HepG2 (cell line): Measurements from ENCODE around the gene EPB41L3. TPM values are rescaled to one million over a fixed set of nuclear protein-coding genes. Genes with fewer than 3 reads are reported as not detected.

Source experiments
- ATAC-seq: fragments of 200-7000 bp; cut with Tn5 transposase; 3 replicates; pipeline ENCODE4 v1.9.1; 2020; ENCODE audit warnings: mild to moderate bottlenecking, moderate library complexity
- BruUV-seq: library from RNA; stranded (reverse); fragments of 400-500 nt; replicated peaks from 2 replicates; lab custom pipeline; 2021; lab: Mats Ljungman, UMichigan
- CTCF ChIA-PET: fragments of 300-600 bp; formaldehyde crosslinking; extraction: SDS; loops from one replicate; lab custom pipeline; 2021; ENCODE audit warnings: low total read pairs, inconsistent platforms, low intra/inter-chr PET ratio; lab: Yijun Ruan, JAX
- POLR2A ChIA-PET: fragments of 350-600 bp; sonication (Branson Sonifier 250); formaldehyde crosslinking; loops from one replicate; lab custom pipeline; 2020; ENCODE audit warnings: antibody characterized with exemption, inconsistent platforms; lab: Yijun Ruan, JAX
- DNase-seq: peaks from one replicate; pipeline ENCODE4 v3.0.0-alpha.2; 2015; ENCODE audit warnings: low spot score
- FAIRE-seq: peaks from 3 replicates; lab custom pipeline; 2011; peaks lifted over from hg19 to GRCh38; lab: Jason Lieb, UNC
- H2AFZ ChIP-seq: one replicate; pipeline ENCODE4 v1.6.1; 2011; ENCODE audit warnings: low read length, inconsistent platforms
- H3K27ac ChIP-seq: fragments of 300-600 bp; 3 replicates; pipeline ENCODE4 v1.8.0; 2011; ENCODE audit warnings: mixed run types, mild to moderate bottlenecking, mixed read lengths, low read length, inconsistent platforms; ENCODE audit not compliant: insufficient read depth; ENCODE audit errors: extremely low read length
- H3K27me3 ChIP-seq, 2 experiments: fragments of 200-600 bp in 1 of 2; 2 replicates in 1 of 2; 3 replicates in 1 of 2; pipeline versions ENCODE4 v1.6.0 to v1.8.0; 2011; ENCODE audit warnings: low read length in 2 of 2, mild to moderate bottlenecking in 2 of 2, moderate library complexity in 2 of 2, inconsistent platforms in 1 of 2; ENCODE audit not compliant: insufficient read depth in 2 of 2, control insufficient read depth in 1 of 2
- H3K36me3 ChIP-seq, 2 experiments: fragments of 200-600 bp in 1 of 2; replicated peaks in 1 of 2; 2 replicates in 1 of 2; 3 replicates in 1 of 2; pipeline versions ENCODE4 v1.5.1 to v1.8.0; 2011; ENCODE audit warnings: low read length in 2 of 2, inconsistent platforms in 1 of 2; ENCODE audit not compliant: insufficient read depth in 2 of 2, control insufficient read depth in 1 of 2
- H3K4me1 ChIP-seq: 2 replicates; pipeline ENCODE4 v1.5.1; 2012; ENCODE audit warnings: low read length, inconsistent platforms; ENCODE audit not compliant: insufficient read depth
- H3K4me2 ChIP-seq: 2 replicates; pipeline ENCODE4 v1.6.0; 2011; ENCODE audit warnings: low read depth, low read length, inconsistent platforms
- H3K4me3 ChIP-seq, 3 experiments: fragments of 200-600 bp in 1 of 3; sonication (generic), shearing (Covaris generic) in 1 of 3; replicated peaks in 1 of 3; 2 replicates each; pipeline ENCODE4 v1.5.1; 2011 to 2016; ENCODE audit warnings: low read length in 3 of 3, inconsistent platforms in 2 of 3, low read depth in 2 of 3, mild to moderate bottlenecking in 2 of 3, control low read depth in 1 of 3, mixed read lengths in 1 of 3; ENCODE audit not compliant: insufficient read depth in 1 of 3
- H3K79me2 ChIP-seq: one replicate; pipeline ENCODE4 v1.6.1; 2011; ENCODE audit warnings: low read length, inconsistent platforms; ENCODE audit not compliant: insufficient read depth
- H3K9ac ChIP-seq: 2 replicates; pipeline ENCODE4 v1.6.0; 2011; ENCODE audit warnings: mild to moderate bottlenecking, low read depth, low read length, inconsistent platforms; ENCODE audit not compliant: insufficient read depth
- H3K9me3 ChIP-seq: 2 replicates; pipeline ENCODE4 v1.5.1; 2012; ENCODE audit warnings: mild to moderate bottlenecking, low read length
- H4K20me1 ChIP-seq: 2 replicates; pipeline ENCODE4 v1.6.0; 2011; ENCODE audit warnings: inconsistent platforms, mild to moderate bottlenecking, low read length, moderate library complexity; ENCODE audit not compliant: insufficient read depth
- ARID3A ChIP-seq: IDR thresholded peaks from 2 replicates; pipeline ENCODE4 v1.6.1; 2012; ENCODE audit warnings: low read depth, low read length, improper control_type of control experiment
- DPF2 ChIP-seq: sonication (generic); formaldehyde crosslinking; IDR thresholded peaks from 2 replicates; pipeline ENCODE4 v1.4.0; 2020; ENCODE audit warnings: mild to moderate bottlenecking, low read depth, missing genetic modification reagents, borderline replicate concordance
- ERF ChIP-seq: IDR thresholded peaks from 2 replicates; pipeline ENCODE4 v1.6.1; 2018; ENCODE audit warnings: missing biosample characterization, missing genetic modification reagents
- JUNB ChIP-seq: sonication (generic); formaldehyde crosslinking; IDR thresholded peaks from 2 replicates; pipeline ENCODE4 v1.8.0; 2022; ENCODE audit warnings: missing genetic modification reagents, mild to moderate bottlenecking, borderline replicate concordance
- PAXIP1 ChIP-seq: sonication (generic); formaldehyde crosslinking; conservative IDR thresholded peaks from 2 replicates; pipeline ENCODE4 v1.4.0; 2020; ENCODE audit warnings: mild to moderate bottlenecking, missing genetic modification reagents, moderate library complexity
- SKIL ChIP-seq: sonication (generic); formaldehyde crosslinking; IDR thresholded peaks from 2 replicates; pipeline ENCODE4 v1.8.0; 2022; ENCODE audit warnings: missing genetic modification reagents, mild to moderate bottlenecking, moderate library complexity, borderline replicate concordance
- SNAPC4 ChIP-seq: sonication (generic); formaldehyde crosslinking; IDR thresholded peaks from 2 replicates; pipeline ENCODE4 v1.4.0; 2020; ENCODE audit warnings: mild to moderate bottlenecking, missing genetic modification reagents
- ZBTB38 ChIP-seq: sonication (generic); formaldehyde crosslinking; IDR thresholded peaks from 2 replicates; pipeline ENCODE4 v1.5.1; 2020; ENCODE audit warnings: mild to moderate bottlenecking, missing genetic modification reagents
- ZNF10 ChIP-seq: sonication (generic); formaldehyde crosslinking; IDR thresholded peaks from 2 replicates; pipeline ENCODE4 v1.4.0; 2020; ENCODE audit warnings: mild to moderate bottlenecking, low read depth, missing genetic modification reagents, borderline replicate concordance
- ZNF343 ChIP-seq: sonication (generic); formaldehyde crosslinking; IDR thresholded peaks from 2 replicates; pipeline ENCODE4 v1.4.0; 2020; ENCODE audit warnings: mild to moderate bottlenecking, missing genetic modification reagents
- ZNF501 ChIP-seq: sonication (generic); formaldehyde crosslinking; IDR thresholded peaks from 2 replicates; pipeline ENCODE4 v1.5.1; 2020; ENCODE audit warnings: mild to moderate bottlenecking, moderate library complexity, missing genetic modification reagents
- ZNF572 ChIP-seq: sonication (generic); formaldehyde crosslinking; IDR thresholded peaks from 2 replicates; pipeline ENCODE4 v1.5.1; 2020; ENCODE audit warnings: mild to moderate bottlenecking, missing genetic modification reagents
- WGBS: methylation state at CpG from one replicate; pipeline ENCODE4 v1.1.6; 2017; ENCODE audit warnings: low lambda C conversion rate; 5-methylcytosine and 5-hydroxymethylcytosine counted together
- in situ Hi-C: cut with HindIII; loops from 2 replicates; pipeline ENCODE4 v1.10.0; 2017; ENCODE audit warnings: low pct_unique_long_range_greater_than_20kb; ENCODE audit not compliant: extremely low pct_ligation_motif_present
- intact Hi-C: fragments of 100-400 bp; cut with micrococcal nuclease; formaldehyde crosslinking; loops from one replicate; pipeline ENCODE4 v1.10.0; 2022; ENCODE audit not compliant: unreplicated experiment
- polyA plus RNA-seq, 8 experiments: library from polyadenylated mRNA; depleted of rRNA in 3 of 8; stranded (reverse) in 7 of 8; unstranded in 1 of 8; fragments of >200 nt; fragmentation: Illumina TruSeq in 4 of 8; extraction: Trizol in 4 of 8; gene quantifications; 2 replicates each; pipeline versions ENCODE4 v1.2.1 to v1.2.3, GENCODE V29; 2011 to 2016; ENCODE audit warnings: low read depth in 4 of 8, missing spikeins in 1 of 8, mixed read lengths in 1 of 8; ENCODE audit not compliant: insufficient read depth in 1 of 8
- total RNA-seq, 5 experiments: library from RNA; depleted of rRNA; stranded (reverse); fragments of >200 nt; fragmentation: Illumina TruSeq; extraction: Trizol; gene quantifications; 2 replicates each; pipeline ENCODE4 v1.2.3, GENCODE V29; 2016; ENCODE audit warnings: low read depth in 1 of 5

The EPB41L3 gene
- total and polyA plus RNA-seq, 2 of the 13 experiments (the other 11 are each of a cell fraction or from before 2014, with no cell fraction given): not detected

- WGBS: 0% methylated on average over 2 of the region's 2 CpGs
- no peak for DNase-seq
- H2AFZ ChIP-seq: no peak overlapping the region
- no peaks in the 10 kb centered on the region for H3K9me3 ChIP-seq
- H3K27me3 ChIP-seq: peaks cover 0 to 12% of the 10 kb centered on the region in 2 experiments; a peak in 2 of 5 replicates
- H3K4me1 ChIP-seq: no peaks in the 10 kb centered on the region
- no TSS peak for BruUV-seq
- intact Hi-C loops: no loop called here
- H4K20me1 ChIP-seq: no peaks in the 10 kb centered on the region
- ChIA-PET CTCF (no interaction called here), POLR2A (no interaction called here)
- H3K4me2 ChIP-seq: no peak overlapping the region
- no peaks in the 10 kb centered on the region for H3K36me3 ChIP-seq
- H3K4me3 ChIP-seq: no peak overlapping the region
- no peak overlapping the region for H3K27ac ChIP-seq
- ATAC-seq: no peak
- H3K9ac ChIP-seq: no peak overlapping the region
- in situ Hi-C loops: no loop called here
- FAIRE-seq: no peak
- H3K79me2 ChIP-seq: no peaks in the 10 kb centered on the region
- no peak for TF ChIP-seq ERF (CRISPR knock-in tag)
- TF ChIP-seq ZBTB38: no peak
- no peak for TF ChIP-seq ZNF572
- no peak for TF ChIP-seq PAXIP1 (CRISPR knock-in tag)
- TF ChIP-seq ZNF343 (CRISPR knock-in tag): no peak
- no peak for TF ChIP-seq JUNB (CRISPR knock-in tag)
- TF ChIP-seq SKIL (CRISPR knock-in tag): no peak
- TF ChIP-seq ZNF10 (CRISPR knock-in tag): no peak
- TF ChIP-seq ZNF501 (CRISPR knock-in tag): no peak
- no peak for TF ChIP-seq ARID3A
- no peak for TF ChIP-seq SNAPC4
- no peak for TF ChIP-seq DPF2 (CRISPR knock-in tag)
Observed at GRCh38 chr18:5538544-5538943, 5.3 kb downstream of the EPB41L3 start.
